Fibroblast of peridontal ligament (primary cell): ENCODE results near the gene TAAR5.
"Not testable (repeated sequence)": the region's sequence is repeated elsewhere in the genome, so short reads cannot be mapped to it uniquely, and the experiment has no call there.

Experiments
- DNase-seq: peaks from one replicate; pipeline ENCODE4 v3.0.0-alpha.2; 2010; ENCODE audit errors: extremely low read depth

The TAAR5 gene, protein sequence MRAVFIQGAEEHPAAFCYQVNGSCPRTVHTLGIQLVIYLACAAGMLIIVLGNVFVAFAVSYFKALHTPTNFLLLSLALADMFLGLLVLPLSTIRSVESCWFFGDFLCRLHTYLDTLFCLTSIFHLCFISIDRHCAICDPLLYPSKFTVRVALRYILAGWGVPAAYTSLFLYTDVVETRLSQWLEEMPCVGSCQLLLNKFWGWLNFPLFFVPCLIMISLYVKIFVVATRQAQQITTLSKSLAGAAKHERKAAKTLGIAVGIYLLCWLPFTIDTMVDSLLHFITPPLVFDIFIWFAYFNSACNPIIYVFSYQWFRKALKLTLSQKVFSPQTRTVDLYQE

DNA sequence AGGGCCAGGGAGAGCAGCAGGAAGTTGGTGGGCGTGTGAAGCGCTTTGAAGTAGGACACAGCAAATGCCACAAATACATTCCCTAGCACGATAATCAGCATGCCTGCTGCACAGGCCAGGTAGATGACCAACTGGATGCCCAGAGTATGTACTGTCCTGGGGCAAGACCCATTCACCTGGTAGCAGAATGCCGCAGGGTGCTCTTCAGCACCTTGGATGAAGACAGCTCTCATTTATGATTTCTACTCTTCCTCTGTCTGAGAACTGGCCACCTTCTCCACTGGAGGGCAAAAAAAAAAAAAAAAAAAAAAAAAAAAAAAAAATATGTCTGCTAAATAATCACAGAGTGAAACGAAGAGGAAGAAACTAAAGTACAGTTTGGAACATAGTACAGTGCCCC is at the start of gene TAAR5:
TAAR5 (minus strand) TSS at position 288 of the 400 bp plus-strand sequence; CDS start at position 233, 55 bp downstream.
- no peak for DNase-seq

DNA sequence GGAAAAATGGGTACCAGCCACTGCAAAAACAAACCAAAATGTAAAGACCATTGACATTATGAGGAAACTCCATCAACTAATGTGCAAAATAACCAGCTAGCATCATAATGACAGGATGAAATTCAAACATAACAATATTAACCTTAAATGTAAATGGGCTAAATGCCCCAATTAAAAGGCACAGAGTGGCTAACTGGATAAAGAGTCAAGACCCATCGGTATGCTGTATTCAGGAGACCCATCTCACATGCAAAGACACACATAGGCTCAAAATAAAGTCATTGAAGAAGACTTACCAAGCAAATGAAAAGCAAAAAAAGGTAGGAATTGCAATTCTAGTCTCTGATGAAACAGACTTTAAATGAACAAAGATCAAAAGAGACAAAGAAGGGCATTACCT is 47.6 kb upstream of the TAAR5 start:
- not testable (repeated sequence) for DNase-seq

DNA sequence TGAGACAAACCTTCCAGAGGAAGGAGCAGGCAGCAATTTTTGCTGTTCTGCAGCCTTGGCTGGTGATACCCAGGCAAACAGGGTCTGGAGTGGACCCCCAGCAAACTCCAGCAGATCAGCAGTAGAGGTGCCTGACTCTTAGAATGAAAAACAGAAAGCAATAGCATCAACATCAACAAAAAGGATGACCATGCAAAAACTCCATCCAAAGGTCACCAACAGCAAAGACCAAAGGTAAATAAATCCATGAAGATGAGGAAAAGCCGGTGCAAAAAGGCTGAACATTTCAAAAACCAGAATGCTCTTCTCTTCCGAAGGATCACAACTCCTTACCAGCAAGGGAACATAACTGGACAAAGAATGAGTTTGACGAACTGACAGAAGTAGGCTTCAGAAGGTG is 46.4 kb upstream of the TAAR5 start:
- not testable (repeated sequence) for DNase-seq

DNA sequence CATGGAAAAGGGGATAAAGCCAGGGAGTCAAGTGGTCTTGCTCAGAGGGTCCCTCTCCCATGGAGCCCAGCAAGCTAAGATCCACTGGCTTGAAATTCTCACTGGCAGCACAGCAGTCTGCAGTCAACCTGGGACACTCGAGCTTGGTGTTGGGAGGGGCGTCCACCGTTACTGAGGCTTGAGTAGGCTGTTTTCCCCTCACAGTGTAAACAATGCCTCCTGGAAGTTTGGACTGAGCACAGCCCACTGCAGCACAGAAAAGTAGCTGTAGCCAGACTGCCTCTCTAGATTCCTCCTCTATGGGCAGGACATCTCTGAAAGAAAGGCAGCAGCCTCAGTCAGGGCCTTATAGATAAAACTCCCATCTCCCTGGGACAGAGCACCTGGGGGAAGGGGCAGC is 45.7 kb upstream of the TAAR5 start:
- not testable (repeated sequence) for DNase-seq

DNA sequence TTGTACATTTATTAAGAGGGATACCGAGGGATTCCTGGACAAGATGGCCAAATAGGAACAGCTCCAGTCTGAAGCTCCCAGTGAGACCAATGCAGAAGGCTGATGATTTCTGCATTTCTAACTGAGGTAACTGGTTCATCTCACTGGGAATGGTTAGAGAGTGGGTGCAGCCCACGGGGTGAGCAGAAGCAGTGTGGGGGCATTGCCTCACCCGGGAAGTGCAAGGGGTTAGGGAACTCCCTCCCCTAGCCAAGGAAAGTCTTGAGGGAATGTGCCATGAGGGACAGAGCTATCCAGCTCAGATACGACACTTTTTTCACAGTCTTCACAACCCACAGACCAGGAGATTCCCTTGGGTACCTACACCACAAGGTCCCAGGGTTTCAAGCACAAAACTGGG is 45.3 kb upstream of the TAAR5 start:
- no peak for DNase-seq

DNA sequence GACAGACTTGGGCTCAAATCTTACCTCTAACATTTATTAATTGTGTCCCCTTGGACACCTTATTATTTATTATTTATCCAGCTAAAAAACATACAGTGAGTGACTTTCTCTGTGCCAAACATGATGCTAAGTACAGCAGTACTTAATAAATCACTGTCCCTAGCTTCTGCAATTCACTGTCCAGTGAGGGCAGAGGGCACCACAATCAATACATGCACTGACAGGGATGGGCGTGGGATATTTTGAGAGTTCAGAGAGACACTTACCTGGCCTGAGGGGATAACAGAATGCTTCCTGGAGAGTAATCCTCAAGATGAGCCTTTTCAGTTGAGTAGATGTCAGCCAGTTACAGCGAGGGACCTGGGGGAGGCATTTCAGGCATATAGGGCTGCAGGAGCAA is 43.8 kb upstream of the TAAR5 start:
- DNase-seq, result no peak

DNA sequence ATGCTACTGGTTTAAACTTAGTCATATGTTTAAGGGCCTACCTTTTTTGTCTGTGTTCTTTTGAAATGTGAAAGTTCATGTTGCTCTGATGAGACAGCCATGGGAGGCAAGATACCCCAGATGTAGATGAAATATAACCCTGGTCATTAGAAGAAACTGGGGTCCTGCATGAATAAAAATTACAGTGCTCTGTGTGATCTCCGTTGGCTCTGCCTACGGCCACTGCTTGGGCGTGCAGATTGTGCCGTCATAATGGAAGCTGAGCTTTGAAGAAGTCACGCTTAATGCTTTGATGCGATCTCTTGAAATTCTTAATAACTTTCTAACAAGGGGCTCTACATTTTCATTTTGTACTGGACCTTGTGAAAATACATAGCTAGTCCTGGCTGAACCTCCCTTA is 34.6 kb upstream of the TAAR5 start, which contains the start of gene TAAR2:
TAAR2 (minus strand) TSS at position 101 of the 400 bp plus-strand sequence; CDS start at position 101, 0 bp downstream.
- no peak for DNase-seq

DNA sequence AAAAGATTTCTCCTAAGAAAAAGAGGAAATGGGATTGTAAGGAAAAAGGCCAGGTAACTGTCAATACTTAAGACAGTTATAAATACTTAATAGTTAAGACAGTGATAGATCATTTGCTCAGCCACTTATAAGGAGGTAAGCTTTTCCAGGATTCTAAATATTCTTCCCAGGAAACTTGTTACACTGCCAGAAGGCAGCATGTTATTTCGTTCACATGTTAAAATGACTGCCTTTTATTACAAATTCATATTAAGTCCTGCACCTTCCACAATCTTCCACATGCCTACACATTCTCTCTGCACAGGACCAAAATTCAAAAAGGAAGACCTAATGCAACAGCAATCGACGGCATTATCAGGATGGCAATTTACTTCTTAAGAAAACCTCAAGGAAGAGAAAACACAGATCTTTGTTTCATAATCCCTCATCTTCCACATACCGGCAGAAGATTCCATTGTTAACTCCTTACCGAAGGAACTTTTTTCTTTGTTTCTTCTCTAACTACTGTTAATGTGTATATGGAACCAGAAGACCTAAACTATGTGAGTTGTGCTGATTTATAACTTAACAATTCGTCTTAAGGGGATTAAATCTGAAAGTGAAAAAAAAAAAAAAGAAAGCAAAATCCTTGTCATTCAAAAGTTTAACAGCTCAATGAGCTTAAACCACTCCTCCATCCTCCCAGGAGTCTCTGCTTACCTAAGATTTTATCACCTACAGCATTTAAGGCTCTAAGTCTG is 33.7 kb upstream of the TAAR5 start:
- no peak for DNase-seq

DNA sequence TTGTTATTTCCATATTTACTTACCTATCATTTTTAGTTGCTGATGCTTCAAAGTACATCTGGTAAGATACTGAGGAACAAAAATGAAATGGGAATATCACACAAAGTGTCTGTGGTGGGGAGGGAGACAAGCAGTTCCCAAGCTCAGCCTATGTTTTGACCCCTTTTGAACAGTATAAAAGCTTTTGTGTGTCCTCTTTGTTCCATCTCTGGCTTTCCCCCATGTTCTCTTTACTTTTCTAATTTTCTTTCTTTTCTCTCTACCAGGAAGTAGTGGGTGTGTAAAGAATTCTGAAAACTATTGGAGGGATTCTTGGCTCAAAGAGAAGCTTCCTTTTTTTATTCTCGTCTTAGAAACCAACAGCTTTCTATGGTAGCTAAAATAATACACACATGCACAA is 27.1 kb upstream of the TAAR5 start:
- DNase-seq, result no peak

DNA sequence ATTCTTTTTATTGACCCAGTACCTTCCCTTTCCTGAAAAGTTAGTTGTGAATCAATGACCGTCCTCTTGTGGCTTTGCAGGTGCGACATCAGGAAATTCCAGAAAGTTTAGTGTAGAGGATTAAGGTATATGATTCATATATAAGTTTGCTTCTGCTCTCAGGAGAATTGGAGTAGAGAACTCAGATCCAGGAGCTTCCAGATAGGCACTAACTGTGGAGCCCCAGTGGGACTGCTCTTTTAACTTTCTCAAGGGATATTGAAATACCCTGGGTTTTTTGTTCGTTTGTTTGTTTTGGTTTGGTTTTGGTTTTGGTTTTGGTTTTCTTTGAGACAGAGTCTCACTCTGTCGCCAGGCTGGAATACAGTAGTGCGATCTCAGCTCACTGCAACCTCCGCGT is 25.0 kb upstream of the TAAR5 start:
- no peak for DNase-seq

DNA sequence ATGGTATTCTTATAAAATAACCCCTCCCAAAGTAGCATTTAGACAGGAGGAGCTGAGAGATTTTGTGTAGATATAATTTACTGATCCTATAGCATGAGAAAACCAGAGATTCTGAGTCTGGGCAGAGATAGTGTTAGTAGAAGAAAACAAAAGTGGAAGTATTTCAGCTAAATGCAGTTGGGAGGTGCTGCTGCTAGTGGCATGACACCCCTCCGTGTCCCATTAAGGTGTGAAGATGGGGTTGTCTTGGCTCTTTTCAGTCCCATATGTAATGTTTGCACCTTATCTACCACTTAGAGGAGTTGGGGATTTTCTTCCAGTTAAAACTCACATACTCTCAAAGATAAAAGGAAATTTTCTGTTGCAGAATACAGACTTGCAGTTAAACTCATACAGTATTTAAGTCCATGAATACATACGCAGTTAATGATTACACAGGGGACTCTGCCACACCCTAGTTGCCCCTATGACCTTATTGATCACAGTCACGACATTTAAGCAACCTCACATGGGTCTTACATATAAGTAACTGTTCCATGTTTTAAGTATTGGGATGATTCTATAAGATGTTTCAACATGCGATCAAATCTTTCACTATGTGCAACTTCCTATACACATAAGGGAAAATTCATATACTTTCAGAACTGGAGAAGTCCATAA is 23.0 kb upstream of the TAAR5 start:
- DNase-seq, result no peak

DNA sequence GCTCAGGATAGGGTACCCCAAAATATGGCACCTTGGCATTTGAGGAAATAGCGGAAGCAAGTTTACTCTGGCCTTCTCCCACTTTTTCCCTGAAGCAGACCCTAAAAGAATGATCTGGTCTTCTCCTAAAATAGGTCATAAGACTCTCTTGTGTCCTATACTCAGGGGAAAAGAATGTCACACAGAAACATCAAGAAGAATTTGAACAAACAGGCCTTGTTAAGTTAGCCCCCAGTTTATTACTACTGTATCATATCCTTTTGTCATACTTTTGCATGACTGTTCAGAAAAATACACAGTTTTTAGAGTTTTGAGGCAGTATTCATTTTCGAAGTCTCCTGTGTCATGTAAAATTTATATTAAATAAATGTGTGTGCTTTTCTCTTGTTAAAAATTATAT is 22.1 kb upstream of the TAAR5 start:
- no peak for DNase-seq

DNA sequence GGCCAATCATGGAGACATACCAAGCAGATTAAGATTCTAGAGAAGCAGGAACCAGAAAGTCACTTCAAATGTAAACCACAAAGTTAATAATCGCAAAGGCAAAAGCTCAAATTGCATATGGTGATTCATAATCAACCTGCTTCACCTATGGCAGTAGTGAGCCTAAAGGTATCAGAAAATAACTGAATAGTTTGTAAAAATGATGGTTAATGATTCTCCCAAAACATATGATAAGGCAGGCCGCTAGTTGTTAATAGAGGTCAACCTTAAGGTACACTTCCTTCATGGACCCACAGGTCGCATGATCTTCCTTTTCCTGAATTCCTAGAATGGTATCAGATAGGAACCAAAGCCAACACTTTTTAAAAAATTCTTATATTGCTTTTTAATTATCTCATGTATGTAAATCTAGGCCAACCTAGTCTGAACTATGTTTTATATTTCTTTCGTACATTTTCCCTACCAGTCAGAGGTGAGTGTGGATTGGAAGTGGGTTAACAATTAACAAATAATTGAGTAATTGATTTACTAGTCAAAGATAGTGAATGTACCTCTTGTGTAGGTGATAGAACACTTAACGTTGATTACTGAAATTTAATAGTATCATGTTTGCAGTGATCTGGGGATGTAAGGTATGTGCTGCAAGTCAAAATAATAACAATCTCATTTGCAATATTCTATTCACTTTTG is 18.1 kb upstream of the TAAR5 start:
- no peak for DNase-seq

DNA sequence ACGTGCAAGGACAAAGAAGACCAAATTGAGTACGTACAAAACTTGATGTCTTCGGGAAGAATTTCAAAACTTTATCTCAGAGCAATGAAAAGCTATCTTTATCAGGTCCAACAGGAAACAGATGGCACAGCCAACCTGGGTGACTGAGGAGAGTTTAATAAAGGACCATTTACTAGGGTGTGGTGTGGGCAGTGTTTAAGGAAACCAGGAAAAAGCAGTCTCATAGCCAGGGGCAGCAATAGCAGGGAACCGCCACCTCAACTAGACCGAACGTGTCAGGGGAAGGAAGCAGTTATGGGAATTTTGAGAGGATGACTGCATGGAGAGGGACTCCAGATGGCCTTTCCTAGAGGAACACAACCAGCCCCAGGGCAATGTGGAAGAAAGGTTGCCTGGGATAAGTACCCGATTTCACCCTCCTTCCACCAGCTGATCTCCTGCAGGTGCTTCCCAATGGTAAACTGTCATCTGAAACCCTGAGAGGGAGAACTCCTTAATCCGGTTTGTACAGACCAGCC is 15.2 kb upstream of the TAAR5 start:
- DNase-seq, result no peak

DNA sequence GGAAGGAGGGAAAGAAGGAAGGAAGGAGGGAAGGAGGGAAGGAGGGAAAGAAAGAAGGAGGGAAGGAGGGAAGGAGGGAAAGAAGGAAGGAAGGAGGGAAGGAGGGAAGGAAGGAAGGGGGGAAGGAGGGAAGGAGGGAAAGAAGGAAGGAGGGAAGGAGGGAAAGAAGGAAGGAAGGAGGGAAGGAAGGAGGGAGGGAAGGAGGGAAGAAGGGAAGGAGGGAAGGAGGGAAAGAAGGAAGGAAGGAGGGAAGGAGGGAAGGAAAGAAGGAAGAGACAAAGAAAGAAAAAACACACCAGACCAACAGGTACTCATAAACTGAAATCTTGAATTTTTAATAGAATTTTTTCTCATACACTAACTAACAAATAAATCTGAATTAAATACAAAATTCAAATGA is 11.4 kb upstream of the TAAR5 start:
- not testable (repeated sequence) for DNase-seq

DNA sequence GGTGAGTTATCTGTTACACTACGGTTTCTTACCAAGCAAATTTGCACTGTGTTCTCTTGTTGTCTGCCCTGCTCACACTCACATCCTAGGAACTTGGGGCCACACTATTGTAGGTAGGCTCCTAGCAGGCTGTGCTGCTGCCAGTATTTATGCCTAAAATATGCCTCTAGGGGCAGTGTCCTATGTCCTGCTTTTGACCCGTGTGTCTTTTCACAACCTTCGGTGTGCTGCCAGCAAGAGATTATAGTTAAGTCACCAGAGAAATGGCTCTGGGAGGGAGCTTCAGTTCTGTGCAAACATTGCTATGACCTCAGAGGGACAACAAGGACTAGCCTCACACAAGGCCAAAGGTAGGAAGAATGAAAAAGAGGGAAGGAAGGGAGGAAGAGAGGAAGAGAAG is 8.9 kb upstream of the TAAR5 start:
- DNase-seq, result no peak

DNA sequence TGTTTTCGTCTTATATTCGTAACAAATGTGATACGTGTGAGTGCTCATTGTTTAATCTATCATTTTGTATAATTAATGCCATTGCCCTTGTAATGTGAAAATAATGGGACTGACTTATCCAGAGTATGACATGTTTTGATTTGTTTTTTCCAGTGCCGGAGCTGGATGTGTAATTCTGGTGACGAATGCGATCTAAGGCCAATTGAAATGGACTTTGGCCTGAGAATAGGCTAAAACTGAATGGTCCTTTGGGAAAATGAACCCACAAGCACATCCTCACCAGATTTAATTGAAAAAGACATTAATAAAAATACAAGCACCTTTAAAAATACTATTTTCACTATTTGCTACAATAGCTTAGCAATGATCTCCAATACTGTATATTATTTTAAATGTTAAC is 6.7 kb upstream of the TAAR5 start:
- DNase-seq, result no peak

DNA sequence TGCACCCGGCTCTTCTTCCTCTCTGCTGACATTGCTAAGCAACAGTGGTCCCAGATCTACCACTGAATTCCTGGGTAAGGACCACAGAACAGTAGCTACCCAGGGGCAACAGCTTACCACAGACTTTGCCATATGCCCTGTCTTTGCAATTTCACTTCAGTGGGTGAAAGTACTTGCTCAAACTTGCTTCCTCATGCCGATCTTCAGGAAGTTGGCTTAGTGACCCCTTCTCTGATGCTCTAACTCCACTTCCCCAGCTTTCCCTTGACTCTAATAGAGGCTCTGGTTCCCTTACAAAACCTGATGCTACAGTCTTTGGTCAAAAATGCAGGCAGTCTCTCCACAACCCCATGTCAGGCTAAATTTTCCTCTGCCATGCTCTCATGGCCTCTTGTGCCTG is 3.3 kb upstream of the TAAR5 start:
- DNase-seq, result no peak

DNA sequence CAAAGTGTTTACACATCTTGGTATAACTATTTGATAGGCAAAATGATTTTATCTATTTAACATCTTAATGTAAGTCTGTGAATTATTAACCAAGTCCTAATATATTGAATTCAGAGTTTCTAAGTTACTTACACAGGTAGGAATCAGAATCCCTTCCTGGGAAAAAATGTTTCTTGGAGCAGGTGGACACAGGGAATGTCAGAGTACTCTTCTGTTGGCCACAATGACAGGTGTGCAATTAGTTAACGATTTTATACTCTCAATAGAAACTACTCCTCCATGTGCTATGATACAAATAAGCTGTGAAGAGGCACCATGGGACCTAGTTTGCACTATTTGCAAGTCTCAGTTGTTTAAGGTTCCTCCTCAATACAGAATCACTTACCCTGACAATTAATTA is 821 bp upstream of the TAAR5 start:
- no peak for DNase-seq

DNA sequence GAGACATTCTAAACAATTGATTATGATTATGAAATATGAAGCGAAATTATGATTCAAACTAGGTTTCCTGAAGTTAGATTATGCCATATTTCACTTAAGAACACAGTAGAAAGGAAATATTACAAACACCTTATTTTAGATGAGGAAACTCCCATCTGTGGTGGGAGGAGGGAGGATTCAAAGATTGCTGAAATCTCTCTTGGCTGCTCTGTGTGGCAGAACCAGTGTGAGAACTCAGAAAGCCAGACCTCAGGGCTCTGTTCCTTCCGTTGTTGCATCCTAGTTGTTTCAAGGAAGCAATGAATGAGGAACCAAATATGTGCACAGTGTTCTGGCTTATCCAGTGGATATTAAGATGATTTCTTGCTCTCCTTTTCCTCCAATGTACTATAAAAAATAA is 2.1 kb downstream of the TAAR5 start:
- no peak for DNase-seq

DNA sequence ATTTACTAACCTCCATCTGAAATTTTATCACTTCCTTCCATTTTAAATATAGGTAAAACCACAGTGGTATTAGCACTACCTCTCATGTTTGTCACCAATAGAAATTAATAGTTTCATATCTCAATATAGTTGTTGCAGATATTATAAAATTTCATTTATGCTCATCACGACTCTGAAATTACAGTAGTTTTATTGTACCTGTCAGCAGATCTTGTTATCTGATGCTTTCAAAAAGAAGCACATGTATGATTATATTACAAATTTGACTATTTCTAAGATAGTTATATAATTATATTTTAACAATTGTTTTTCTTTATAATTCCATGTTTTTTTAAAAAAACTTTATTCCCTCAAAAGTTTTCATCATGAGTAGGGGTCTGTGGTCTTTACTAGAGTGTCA is 4.8 kb downstream of the TAAR5 start:
- DNase-seq, result no peak

DNA sequence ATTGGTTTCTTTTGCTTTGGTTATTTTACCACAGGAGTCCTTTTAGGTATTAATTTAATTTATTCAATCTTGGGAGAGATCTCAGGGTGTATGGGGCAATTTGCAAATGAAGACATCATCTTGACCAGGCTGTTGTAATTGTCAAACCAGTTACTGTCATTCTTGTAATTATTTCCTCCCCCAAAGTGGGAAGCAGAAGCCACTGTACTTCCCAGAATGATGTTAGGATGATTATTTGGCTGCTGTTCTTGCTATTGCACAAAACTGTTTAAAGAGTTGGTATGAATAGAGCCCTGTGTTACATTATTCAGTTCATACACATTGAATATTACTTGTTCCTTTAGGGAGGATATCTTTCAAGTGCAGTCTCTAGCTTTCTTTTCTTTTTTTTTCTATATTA is 17.8 kb downstream of the TAAR5 start:
- DNase-seq, result no peak
